A204.1 (cell line): Measurements from ENCODE around the gene KCNN2.

Source experiments
- FAIRE-seq: peaks from 2 replicates; lab custom pipeline; 2012; peaks lifted over from hg19 to GRCh38; lab: Jason Lieb, UNC

The KCNN2 gene

DNA sequence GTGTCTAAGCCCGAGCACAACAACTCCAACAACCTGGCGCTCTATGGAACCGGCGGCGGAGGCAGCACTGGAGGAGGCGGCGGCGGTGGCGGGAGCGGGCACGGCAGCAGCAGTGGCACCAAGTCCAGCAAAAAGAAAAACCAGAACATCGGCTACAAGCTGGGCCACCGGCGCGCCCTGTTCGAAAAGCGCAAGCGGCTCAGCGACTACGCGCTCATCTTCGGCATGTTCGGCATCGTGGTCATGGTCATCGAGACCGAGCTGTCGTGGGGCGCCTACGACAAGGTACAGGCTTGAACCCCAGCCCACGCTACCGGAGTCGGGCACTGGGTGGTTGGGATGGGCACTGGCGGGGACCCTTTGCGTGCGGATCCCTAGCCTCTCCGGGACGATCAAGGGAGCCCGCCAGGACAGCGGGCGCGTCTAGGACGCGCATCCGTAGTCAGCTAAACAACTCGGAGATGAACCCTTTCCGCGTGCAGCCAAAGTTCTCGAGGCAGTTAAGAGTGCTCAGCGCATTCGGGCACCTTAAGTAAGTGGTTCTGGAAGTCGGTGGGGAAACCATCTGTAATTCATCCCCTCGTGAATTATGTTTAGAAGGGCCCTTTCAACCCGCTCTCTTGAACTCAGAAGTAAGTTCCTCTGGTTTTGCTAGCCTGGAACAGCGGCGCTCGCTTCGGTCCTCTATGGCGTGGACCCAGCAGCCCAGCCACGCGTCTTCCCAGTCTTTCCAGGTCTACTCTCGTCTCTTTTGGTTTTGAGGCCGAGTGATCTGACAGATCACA, 1.3 kb downstream of the KCNN2 start:
- FAIRE-seq, result no peak

DNA sequence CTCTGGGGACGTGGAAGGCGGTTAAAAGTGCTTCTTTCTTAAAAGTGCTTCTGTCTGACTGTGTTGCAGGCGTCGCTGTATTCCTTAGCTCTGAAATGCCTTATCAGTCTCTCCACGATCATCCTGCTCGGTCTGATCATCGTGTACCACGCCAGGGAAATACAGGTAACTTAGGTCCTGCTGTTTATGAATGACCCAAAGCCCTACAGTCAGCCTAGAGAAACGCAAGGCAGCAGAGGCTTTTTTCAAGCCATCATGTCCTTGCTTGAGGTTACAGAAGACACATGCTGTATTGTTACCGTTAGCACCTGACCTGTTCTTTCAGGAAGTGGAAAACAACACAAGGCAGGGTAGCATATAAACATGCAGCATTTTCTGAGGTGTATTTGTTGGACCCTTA, 2.0 kb downstream of the KCNN2 start:
- FAIRE-seq, result no peak

- FAIRE-seq, result no peak
These were observed 5.2 kb downstream of the KCNN2 start for GRCh38 chr5:114367029-114367428.

- FAIRE-seq, result no peak
These were observed 8.0 kb downstream of the KCNN2 start for GRCh38 chr5:114369680-114370417.

DNA sequence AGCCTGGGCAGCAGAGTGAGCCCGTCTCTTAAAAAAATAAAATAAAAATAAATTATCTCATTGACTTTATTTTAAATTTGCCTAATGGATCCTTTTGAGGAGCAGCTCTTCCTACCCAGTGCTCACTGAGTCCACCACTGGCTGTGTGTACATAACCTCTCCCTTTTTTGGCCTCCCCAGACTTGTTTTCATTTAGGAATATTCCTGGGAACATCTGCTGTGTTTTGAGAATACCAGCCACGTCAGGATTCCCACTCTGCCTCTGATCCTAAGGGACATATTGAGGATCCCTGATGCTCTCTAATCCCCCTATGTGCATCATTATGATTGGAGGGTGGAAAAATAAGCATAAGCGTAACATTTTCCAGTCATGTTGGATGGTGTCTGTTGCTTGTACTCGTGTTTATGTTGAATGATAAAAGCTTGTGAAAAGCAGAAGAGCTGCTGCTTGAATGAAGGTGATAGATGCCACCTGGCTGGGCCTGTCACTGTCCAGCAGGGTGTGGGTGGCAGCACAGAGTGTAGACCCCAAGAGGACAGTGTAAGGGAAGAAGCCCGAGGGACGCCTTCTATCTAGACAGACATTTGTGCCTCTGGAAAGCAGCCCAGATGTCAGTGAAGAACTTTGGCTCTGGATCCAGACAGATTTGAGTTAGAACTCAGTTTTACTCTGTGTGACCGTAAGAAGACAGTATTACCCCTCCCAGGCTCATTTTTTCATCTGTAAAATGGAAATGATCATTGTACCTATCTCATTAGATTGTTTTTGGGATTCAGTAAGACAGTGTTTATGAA, 15.4 kb downstream of the KCNN2 start:
- FAIRE-seq, result no peak

DNA sequence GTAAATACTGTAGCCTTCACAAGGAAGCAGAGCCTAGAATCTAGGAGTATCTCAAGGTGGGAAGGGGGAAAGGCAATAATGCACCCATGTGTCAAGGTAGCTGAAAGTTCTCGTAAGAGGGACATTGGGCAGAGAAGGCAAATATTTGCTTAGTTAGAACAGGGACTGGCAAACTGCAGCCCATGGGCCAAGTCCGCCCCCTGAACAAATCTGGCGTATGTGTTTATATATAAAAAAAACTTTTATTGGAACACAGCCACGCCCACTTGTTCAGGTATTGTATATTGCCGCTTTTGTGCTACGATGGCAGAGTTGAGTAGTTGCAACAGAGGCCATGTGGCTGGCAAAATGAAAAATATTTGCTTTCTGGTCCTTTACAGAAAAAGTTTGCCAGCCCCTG, 16.1 kb downstream of the KCNN2 start:
- FAIRE-seq, result no peak

- FAIRE-seq, result no peak
These were observed 18.9 kb downstream of the KCNN2 start for GRCh38 chr5:114380721-114381120.

- FAIRE-seq, result no peak
These were observed 25.6 kb downstream of the KCNN2 start for GRCh38 chr5:114387433-114387832.

GRCh38 chr5:114390431-114390830, 28.6 kb downstream of the KCNN2 start:
- no peak for FAIRE-seq

GRCh38 chr5:114391321-114391720, 29.5 kb downstream of the KCNN2 start:
- no peak for FAIRE-seq

DNA sequence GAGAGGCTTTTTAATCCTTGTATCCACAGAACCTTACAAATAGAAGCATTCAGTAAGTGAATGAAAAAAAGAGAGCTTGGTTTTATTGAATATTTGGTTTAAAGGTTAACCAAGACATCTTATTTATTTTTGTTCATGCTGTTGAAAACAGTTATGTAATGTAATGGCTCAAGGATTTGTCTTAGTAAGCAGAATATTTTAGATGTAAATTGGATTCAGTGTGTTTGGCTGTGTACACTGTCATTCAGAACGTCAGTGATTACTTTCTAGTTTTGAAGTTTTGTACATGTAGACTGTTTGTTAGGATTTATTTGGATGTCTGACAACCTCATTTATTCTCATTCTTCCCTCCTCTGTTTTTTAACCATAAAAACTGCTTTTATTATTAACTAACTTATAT, 31.3 kb downstream of the KCNN2 start:
- FAIRE-seq, result no peak

DNA sequence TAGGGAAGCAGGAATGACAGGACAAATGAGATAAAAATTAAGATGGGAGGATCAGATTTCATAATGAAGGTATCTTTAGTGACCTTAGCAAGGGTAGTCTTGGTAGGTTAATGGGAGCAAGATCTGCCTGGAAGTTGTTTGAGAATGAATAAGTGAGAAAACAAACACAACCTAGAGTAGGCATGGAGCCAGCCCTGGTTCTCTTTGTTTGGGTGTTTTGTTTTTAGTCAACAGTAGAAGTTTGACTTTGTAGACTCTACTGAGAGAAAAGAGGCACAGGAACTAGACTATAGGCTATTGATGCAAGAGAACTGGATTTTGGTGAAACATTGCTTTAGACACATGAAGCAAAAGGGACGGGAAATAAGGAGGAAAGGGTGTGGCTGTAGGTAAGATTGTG, 40.3 kb downstream of the KCNN2 start:
- FAIRE-seq, result no peak

- FAIRE-seq, result no peak
These were observed 45.9 kb downstream of the KCNN2 start for GRCh38 chr5:114407783-114408182.

GRCh38 chr5:114408847-114409246, 47.0 kb downstream of the KCNN2 start:
- FAIRE-seq, result no peak

DNA sequence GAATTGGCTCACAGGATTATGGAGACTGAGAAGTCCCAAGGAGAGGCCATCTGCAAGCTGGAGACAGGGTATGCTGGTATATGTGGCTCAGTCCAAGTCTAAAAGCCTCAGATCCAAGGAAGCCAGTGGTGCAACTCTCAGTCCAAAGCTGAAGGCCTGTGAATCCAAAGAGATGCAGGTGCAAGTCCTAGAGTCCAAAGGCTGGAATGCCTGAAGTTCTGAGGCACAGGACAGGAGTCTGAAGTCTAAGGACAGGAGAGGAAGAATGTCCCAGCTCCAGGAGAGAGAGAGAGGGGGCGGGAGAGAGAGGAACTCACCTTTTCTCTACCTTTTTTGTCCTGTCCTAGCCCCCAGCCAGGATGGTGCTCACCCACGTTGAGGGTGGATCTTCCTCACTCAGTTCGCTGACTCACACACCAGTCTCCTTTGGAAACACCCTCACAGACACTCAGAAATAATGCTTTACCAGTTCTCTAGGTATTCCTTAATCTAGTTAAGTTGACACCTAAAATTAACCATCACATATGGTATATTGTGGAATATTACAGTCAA, 49.6 kb downstream of the KCNN2 start:
- FAIRE-seq, result no peak

DNA sequence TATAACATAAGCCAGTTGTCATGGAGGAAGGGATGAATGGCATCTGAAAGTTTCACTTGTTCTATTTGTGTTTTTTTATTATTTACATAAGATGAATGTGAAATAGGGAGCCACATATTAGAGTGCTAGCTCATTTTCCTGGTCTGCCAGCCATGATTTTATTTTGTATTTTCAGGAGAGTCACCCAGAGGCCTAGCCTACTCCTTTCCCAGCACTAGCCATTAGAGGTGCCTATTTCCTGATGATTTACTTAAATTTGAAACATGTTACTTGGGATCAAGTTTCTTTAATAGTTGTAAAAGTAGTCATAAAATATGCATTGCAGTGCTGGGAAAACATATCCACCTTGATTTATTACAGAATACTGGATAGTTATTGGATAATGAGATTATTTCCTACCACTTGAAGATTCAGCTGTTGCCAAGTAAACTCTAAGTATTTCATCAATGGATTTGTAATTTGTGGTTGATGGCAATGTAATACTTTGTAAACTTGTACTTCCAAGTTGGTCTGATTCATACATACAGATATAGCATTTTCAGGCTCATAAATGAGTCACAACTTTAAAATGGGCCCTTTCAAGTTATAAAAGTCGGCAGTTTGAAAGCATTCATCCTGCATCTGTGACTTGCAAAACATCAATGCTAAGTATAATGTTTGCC, 50.8 kb downstream of the KCNN2 start:
- no peak for FAIRE-seq

DNA sequence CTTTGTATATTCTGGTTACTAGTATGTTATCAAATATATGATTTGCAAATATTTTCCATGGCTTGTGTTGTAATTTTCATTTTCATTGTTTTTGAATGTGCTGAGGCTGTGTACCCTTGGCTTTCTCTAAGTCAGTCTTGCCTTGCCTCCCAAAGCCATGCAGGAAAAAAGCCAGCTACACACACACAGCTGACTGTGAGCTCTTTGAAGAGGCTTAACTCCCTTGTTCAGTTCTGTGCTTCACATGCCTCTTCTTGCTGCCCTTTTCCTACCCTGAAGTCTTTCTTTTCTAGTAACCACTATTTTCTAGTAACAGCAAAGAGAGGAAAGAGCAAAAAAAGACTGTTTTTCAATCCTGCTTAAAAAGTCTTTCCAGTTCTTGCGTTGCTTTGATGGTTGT, 53.9 kb downstream of the KCNN2 start:
- FAIRE-seq, result no peak

GRCh38 chr5:114416254-114416653, 54.4 kb downstream of the KCNN2 start:
- no peak for FAIRE-seq

GRCh38 chr5:114417519-114417918, 55.6 kb downstream of the KCNN2 start:
- no peak for FAIRE-seq

DNA sequence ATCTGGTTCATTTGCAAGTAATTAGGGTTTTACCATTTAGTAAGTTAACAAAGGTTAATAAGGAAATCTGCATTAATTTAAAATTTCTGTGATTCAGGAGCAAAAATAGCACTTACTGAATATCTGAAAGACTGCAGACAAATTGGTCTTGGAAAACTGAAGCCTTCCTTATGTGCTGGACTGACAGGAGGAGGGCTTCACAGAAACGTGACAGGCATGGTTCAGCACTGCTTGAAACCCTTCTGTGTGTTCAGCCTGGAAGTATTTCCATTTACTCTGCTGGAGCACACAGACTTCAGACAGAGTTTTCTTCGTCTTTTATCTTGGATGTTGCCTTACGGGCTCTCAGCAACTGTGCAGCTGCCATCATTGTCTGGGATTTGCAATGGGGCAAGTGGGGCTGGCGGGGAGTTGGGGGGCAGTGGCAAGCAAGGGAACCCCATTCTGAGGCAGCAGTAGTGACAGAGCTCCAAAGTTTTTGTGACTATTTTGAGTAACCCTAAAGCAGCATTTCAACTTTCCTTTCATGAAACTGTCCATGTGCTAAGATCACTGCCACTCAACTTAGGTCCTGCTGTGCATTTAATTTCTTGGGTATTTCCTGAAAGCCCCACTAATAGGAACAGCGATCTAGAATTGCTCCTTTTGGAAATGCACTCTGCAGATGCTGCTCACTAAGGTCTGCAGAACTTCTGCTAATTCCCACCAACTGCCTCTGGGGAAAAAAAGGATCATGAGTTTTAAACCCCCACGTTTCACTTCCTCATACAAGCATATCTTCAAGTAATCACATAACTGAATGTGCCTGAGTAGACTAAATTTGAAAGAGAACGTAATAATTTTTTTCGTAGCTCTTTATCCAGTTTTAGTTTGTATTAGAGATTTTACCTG, 56.6 kb downstream of the KCNN2 start:
- FAIRE-seq, result no peak

- FAIRE-seq, result no peak
These were observed 57.2 kb downstream of the KCNN2 start for GRCh38 chr5:114419067-114419388.
